Body of pancreas (tissue), 4 donors: ENCODE measurements around the gene RHOBTB3. TPM values are rescaled to one million over a fixed set of nuclear protein-coding genes. Genes with fewer than 3 reads are reported as not detected.

Experiments used
- ATAC-seq: fragments of 150-250 bp; one replicate; pipeline ENCODE4 v1.9.1; 2016
- DNase-seq, 4 donors: peaks; one replicate each; pipeline ENCODE4 v3.0.0-alpha.2; 2019
- H3K27ac ChIP-seq, 4 donors: fragments of 200-600 bp; sonication (generic); 1 replicate in 3 of 4; 2 replicates in 1 of 4; pipeline versions ENCODE4 v1.5.1 to v1.6.1; 2016 to 2019; ENCODE audit warnings: mild to moderate bottlenecking in 1 of 4, mixed read lengths in 1 of 4, moderate library complexity in 1 of 4
- H3K27me3 ChIP-seq, 2 donors: fragments of 200-600 bp; sonication (generic); one replicate each; pipeline ENCODE4 v1.6.0; 2016; ENCODE audit warnings: mild to moderate bottlenecking in 1 of 2
- H3K36me3 ChIP-seq, 2 donors: fragments of 200-600 bp; sonication (generic); replicated peaks in 1 of 2; 2 replicates each; pipeline ENCODE4 v1.5.1; 2016; ENCODE audit warnings: low read depth in 2 of 2; ENCODE audit not compliant: insufficient read depth in 1 of 2
- H3K4me1 ChIP-seq: fragments of 200-600 bp; sonication (generic); one replicate; pipeline ENCODE4 v1.6.0; 2016
- H3K4me3 ChIP-seq, 2 donors: fragments of 200-600 bp; sonication (generic); 1 replicate in 1 of 2; 2 replicates in 1 of 2; pipeline ENCODE4 v1.5.1; 2016 to 2019
- H3K9me3 ChIP-seq, 3 donors: fragments of 200-600 bp; sonication (generic); 1 replicate in 2 of 3; 2 replicates in 1 of 3; pipeline ENCODE4 v1.5.1; 2016
- CTCF ChIP-seq, 7 experiments: fragments of 450-650 bp in 4 of 7; fragments of 200-600 bp in 3 of 7; sonication (generic) in 3 of 7; IDR thresholded peaks; one replicate each; pipeline ENCODE4 v1.5.1; 2016 to 2019; ENCODE audit warnings: antibody characterized with exemption in 7 of 7
- POLR2A ChIP-seq, 3 donors: fragments of 450-650 bp; IDR thresholded peaks; one replicate each; pipeline ENCODE4 v1.6.1; 2016; ENCODE audit warnings: antibody characterized with exemption in 3 of 3, mild to moderate bottlenecking in 2 of 3
- WGBS, 2 donors: methylation state at CpG; one replicate each; pipeline ENCODE4 v1.1.5; 2017; 5-methylcytosine and 5-hydroxymethylcytosine counted together
- intact Hi-C: fragments of 100-400 bp; cut with DNase I; formaldehyde crosslinking; loops from one replicate; pipeline ENCODE4 v1.15.1; 2023
- total RNA-seq, 2 donors: library from RNA; depleted of rRNA; stranded (reverse); fragments of >200 nt; gene quantifications; one replicate each; pipeline ENCODE4 v1.1.0, GENCODE V29; 2016

The RHOBTB3 gene
- total RNA-seq = 100 to 1,000 TPM; 153 to 196 TPM

DNA sequence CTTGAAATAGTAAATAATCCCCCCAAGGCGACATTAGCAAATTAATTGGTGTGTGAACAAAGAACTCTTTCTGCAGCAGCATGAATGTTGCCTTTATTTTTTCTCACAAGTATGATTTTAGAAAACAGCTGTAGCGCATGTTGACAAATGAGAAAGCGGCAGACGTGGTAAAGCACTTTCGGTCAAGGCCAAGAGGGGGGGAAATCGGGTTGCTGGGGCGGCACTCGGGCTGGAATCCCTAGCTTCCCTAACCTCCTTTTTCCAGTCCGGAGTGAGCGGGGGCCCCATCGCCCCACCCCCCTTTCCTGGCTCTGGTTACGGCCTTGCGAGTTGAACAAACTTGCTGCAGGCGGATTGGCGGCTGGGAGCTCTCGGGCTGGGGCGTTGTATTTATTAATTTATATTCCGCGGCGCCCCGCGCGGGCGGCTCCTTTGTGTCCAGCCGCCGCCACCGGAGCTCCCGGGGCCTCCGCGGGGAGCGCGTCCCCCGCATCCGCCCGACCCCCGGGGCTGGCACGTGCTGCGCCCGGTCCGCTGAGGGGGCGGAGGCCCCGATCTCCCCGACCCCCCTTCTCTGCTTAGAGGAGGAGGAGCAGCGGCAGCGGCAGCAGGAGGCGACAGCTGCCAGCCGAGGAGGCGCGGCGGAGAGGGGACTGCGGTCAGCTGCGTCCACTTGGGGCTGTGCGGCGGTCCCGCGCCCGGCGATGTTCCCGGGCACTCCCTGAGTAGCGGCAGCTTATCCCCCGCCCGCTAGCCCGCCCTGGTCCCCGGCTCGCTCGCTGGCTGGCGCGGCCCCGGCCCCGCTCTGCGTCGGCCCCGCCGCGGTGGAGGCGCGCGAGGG lies at the start of gene RHOBTB3:
RHOBTB3 (plus strand) TSS at position 607 of the 841 bp plus-strand sequence. CDS start 347 bp downstream, outside the sequence.
- DNase-seq (peak; percentile 94 to 97 (median 96)), ATAC-seq (peak; percentile 80)
- intact Hi-C loops = loop anchor here (10.0 kb wide), 1 partner anchor 66 kb away; no protein-coding TSS in a partner anchor
- Histone ChIP-seq H3K4me3 (peak within 1 kb of the TSS; percentile 75 to 86), H3K36me3 (no peaks in the 10 kb centered on the region), H3K27ac (peak within 1 kb of the TSS; percentile 97 to 99 (median 98)), H3K4me1 (peaks cover 69% of the 10 kb centered on the region), H3K9me3 (no peaks in the 10 kb centered on the region), H3K27me3 (no peaks in the 10 kb centered on the region)
- WGBS, 2 donors = 0 to 1% methylated on average over 22 to 56 of the region's 78 CpGs
- TF ChIP-seq CTCF (IDR thresholded peaks at IDR 0.05) = peak in 1 of 7 experiments; percentile 5
- TF ChIP-seq POLR2A (IDR thresholded peaks at IDR 0.05) = peak; percentile 90 to 91 (median 90)

DNA sequence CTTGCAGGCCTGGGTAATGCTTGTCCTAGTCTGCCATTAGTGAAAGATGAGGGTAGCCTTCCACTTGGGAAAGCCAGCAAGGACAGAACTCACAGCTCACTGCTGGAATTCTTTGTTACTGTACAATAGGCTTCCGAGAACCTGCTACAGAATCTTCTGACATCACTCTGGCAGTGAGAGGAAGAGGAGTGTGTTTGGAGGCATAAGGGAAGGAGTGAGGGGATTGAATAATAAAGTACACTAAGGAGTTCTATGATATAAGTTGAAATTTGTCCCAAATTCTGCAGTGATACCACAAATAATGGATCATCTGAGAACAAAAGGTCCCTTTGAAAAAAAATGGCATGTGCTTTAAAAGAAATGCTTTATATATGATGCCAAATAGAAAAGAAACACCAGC lies 48.2 kb upstream of the RHOBTB3 start, which contains the start of gene SPATA9:
SPATA9 (minus strand) TSS at position 101 of the 400 bp plus-strand sequence. CDS start 137 bp downstream, outside the sequence.
- Histone ChIP-seq H3K4me1 (no peaks in the 10 kb centered on the region), H3K4me3 (no peak within 1 kb of the TSS), H3K27ac (no peak within 1 kb of the TSS), H3K27me3 (no peaks in the 10 kb centered on the region), H3K36me3 (no peaks in the 10 kb centered on the region), H3K9me3 (no peaks in the 10 kb centered on the region)
- 75 to 92% methylated on average over 1 of the region's 1 CpG for WGBS, 2 donors
- ATAC-seq (no peak), DNase-seq (no peak)
- TF ChIP-seq CTCF (IDR thresholded peaks at IDR 0.05) = no peak
- TF ChIP-seq POLR2A (IDR thresholded peaks at IDR 0.05) = no peak
- intact Hi-C loops = no loop called here

DNA sequence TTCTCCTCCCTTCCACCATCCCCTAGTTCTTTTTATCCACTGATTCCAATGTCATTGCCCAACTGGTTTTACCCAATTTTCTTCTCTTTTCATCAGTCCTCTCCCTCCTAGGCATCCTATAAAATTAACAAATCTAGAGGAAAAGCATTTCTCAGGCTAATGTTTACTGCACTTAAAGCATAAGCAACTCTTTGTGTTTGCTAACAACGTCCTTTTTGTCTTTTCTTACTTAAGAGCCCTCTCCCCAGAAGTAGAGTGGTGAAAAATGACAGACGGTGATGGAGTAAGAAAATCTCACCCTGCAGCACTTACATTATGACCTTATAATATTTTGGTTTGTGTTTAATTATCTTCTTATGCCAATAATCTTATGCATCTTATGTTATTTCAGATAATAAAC lies 46.8 kb upstream of the RHOBTB3 start:
- WGBS, 2 donors = 85 to 89% methylated on average over 2 of the region's 2 CpGs
- no peak for ATAC-seq
- Histone ChIP-seq H3K27ac (no peak overlapping the region), H3K27me3 (no peaks in the 10 kb centered on the region), H3K4me1 (no peaks in the 10 kb centered on the region), H3K9me3 (no peaks in the 10 kb centered on the region), H3K36me3 (no peaks in the 10 kb centered on the region), H3K4me3 (no peak overlapping the region)
- no peak for TF ChIP-seq POLR2A (IDR thresholded peaks at IDR 0.05)
- no peak for TF ChIP-seq CTCF (IDR thresholded peaks at IDR 0.05)
- DNase-seq = no peak
- intact Hi-C loops = no loop called here

GRCh38 chr5:95686651-95687050 lies 44.5 kb upstream of the RHOBTB3 start:
- H3K36me3 ChIP-seq = no peaks in the 10 kb centered on the region
- no peak overlapping the region for H3K4me3 ChIP-seq
- intact Hi-C loops = no loop called here
- H3K4me1 ChIP-seq = no peaks in the 10 kb centered on the region
- DNase-seq (no peak), ATAC-seq (no peak)
- H3K27me3 ChIP-seq = no peaks in the 10 kb centered on the region
- no peak overlapping the region for H3K27ac ChIP-seq
- no peaks in the 10 kb centered on the region for H3K9me3 ChIP-seq
- WGBS, 2 donors = 75 to 91% methylated on average over 2 of the region's 2 CpGs
- TF ChIP-seq CTCF (IDR thresholded peaks at IDR 0.05) (no peak), POLR2A (IDR thresholded peaks at IDR 0.05) (no peak)
